Measurements from ENCODE around the gene NUDT19.
"Not testable (repeated sequence)": the region's sequence is repeated elsewhere in the genome, so short reads cannot be mapped to it uniquely, and the experiment has no call there.

Gene NUDT19

GRCh38 chr19:32651729-32652140, 39.9 kb upstream of the NUDT19 start:
- no peak for TF ChIP-seq CTCF (IDR thresholded peaks at IDR 0.05; ENCODE audit: unreplicated experiment in 3 of 3)
- Mint-ChIP-seq H3K4me3 (peak overlapping the region in 1 of 3 experiments; percentile 63), H3K4me1 (peaks cover 20% of the 10 kb centered on the region), H3K27ac (peak overlapping the region; percentile 63 to 94 (median 86)), H3K27me3 (ENCODE audit: low read depth) (no peaks in the 10 kb centered on the region), H3K36me3 (ENCODE audit: low read depth) (peaks cover 40% of the 10 kb centered on the region), H3K9me3 (no peaks in the 10 kb centered on the region)

- H3K36me3 Mint-ChIP-seq (ENCODE audit: low read depth) = peaks cover 34% of the 10 kb centered on the region
- peaks cover 20% of the 10 kb centered on the region for H3K4me1 Mint-ChIP-seq
- peak overlapping the region; percentile 50 to 86 (median 66) for H3K27ac Mint-ChIP-seq
- not testable (repeated sequence) for H3K4me3 Mint-ChIP-seq; H3K9me3 Mint-ChIP-seq; H3K27me3 Mint-ChIP-seq (ENCODE audit: low read depth)
These were observed 39.3 kb upstream of the NUDT19 start for GRCh38 chr19:32652331-32652730.

GRCh38 chr19:32652894-32653598, 38.6 kb upstream of the NUDT19 start:
- Mint-ChIP-seq H3K4me3 (no peak overlapping the region), H3K27me3 (ENCODE audit: low read depth) (no peaks in the 10 kb centered on the region), H3K27ac (peak overlapping the region; percentile 50 to 82 (median 66)), H3K36me3 (ENCODE audit: low read depth) (peaks cover 28% of the 10 kb centered on the region), H3K9me3 (no peaks in the 10 kb centered on the region), H3K4me1 (peaks cover 15% of the 10 kb centered on the region)
- TF ChIP-seq CTCF (IDR thresholded peaks at IDR 0.05; ENCODE audit: unreplicated experiment in 3 of 3) = no peak

- Mint-ChIP-seq H3K27me3 (ENCODE audit: low read depth) (no peaks in the 10 kb centered on the region), H3K4me3 (no peak overlapping the region), H3K4me1 (peaks cover 15% of the 10 kb centered on the region), H3K36me3 (ENCODE audit: low read depth) (peaks cover 25% of the 10 kb centered on the region), H3K9me3 (no peaks in the 10 kb centered on the region), H3K27ac (peak overlapping the region in 1 of 3 experiments; percentile 82)
- TF ChIP-seq CTCF (IDR thresholded peaks at IDR 0.05; ENCODE audit: unreplicated experiment in 3 of 3) = no peak
These were observed 38.1 kb upstream of the NUDT19 start for GRCh38 chr19:32653599-32653915.

GRCh38 chr19:32656379-32656778, 35.2 kb upstream of the NUDT19 start:
- not testable (repeated sequence) for H3K9me3 Mint-ChIP-seq; H3K27ac Mint-ChIP-seq; H3K4me3 Mint-ChIP-seq; H3K27me3 Mint-ChIP-seq (ENCODE audit: low read depth)
- Mint-ChIP-seq H3K36me3 (ENCODE audit: low read depth) (peaks cover 13% of the 10 kb centered on the region), H3K4me1 (peaks cover 15% of the 10 kb centered on the region)

GRCh38 chr19:32658075-32658474, 33.5 kb upstream of the NUDT19 start:
- Mint-ChIP-seq H3K36me3 (ENCODE audit: low read depth) (peaks cover 10% of the 10 kb centered on the region), H3K9me3 (no peaks in the 10 kb centered on the region), H3K4me3 (no peak overlapping the region), H3K27me3 (ENCODE audit: low read depth) (no peaks in the 10 kb centered on the region), H3K4me1 (peaks cover 3% of the 10 kb centered on the region), H3K27ac (no peak overlapping the region)
- TF ChIP-seq CTCF (IDR thresholded peaks at IDR 0.05; ENCODE audit: unreplicated experiment in 3 of 3) = no peak

- Mint-ChIP-seq H3K4me3 (no peak overlapping the region), H3K36me3 (ENCODE audit: low read depth) (peaks cover 10% of the 10 kb centered on the region), H3K27ac (no peak overlapping the region), H3K9me3 (no peaks in the 10 kb centered on the region), H3K27me3 (ENCODE audit: low read depth) (no peaks in the 10 kb centered on the region), H3K4me1 (no peaks in the 10 kb centered on the region)
- no peak for TF ChIP-seq CTCF (IDR thresholded peaks at IDR 0.05; ENCODE audit: unreplicated experiment in 3 of 3)
These were observed 33.1 kb upstream of the NUDT19 start for GRCh38 chr19:32658527-32658926.
